Muscle layer of duodenum (tissue), 2 donors: ENCODE data around the gene UBTD1.
A peak's percentile ranks its signal among the peaks of the same experiment; 100 is the strongest.
"Not testable (repeated sequence)": the region's sequence is repeated elsewhere in the genome, so short reads cannot be mapped to it uniquely, and the experiment has no call there.

Experiments used
- H3K27ac ChIP-seq: one replicate; pipeline ENCODE4 v1.7.0; 2013; ENCODE audit warnings: mild to moderate bottlenecking, low read length
- H3K27me3 ChIP-seq: one replicate; pipeline ENCODE4 v1.7.0; 2013; ENCODE audit warnings: low read depth, mild to moderate bottlenecking, control low read depth, low read length
- H3K36me3 ChIP-seq, 2 donors: one replicate each; pipeline ENCODE4 v1.7.0; 2013; ENCODE audit warnings: low read length in 2 of 2, control low read depth in 1 of 2, mild to moderate bottlenecking in 1 of 2; ENCODE audit not compliant: insufficient read depth in 2 of 2, control insufficient read depth in 1 of 2
- H3K4me1 ChIP-seq, 2 donors: one replicate each; pipeline ENCODE4 v1.7.0; 2013; ENCODE audit warnings: low read length in 2 of 2, mild to moderate bottlenecking in 2 of 2, control low read depth in 1 of 2, moderate library complexity in 1 of 2; ENCODE audit not compliant: insufficient read depth in 2 of 2, control insufficient read depth in 1 of 2
- H3K4me3 ChIP-seq, 2 donors: one replicate each; pipeline ENCODE4 v1.7.0; 2013; ENCODE audit warnings: low read length in 2 of 2, low read depth in 1 of 2, mild to moderate bottlenecking in 1 of 2
- H3K9me3 ChIP-seq, 2 donors: one replicate each; pipeline ENCODE4 v1.7.0; 2013; ENCODE audit warnings: low read length in 2 of 2, control low read depth in 1 of 2, mild to moderate bottlenecking in 1 of 2; ENCODE audit not compliant: control insufficient read depth in 1 of 2
- donor health status: healthy.

UBTD1 gene

DNA sequence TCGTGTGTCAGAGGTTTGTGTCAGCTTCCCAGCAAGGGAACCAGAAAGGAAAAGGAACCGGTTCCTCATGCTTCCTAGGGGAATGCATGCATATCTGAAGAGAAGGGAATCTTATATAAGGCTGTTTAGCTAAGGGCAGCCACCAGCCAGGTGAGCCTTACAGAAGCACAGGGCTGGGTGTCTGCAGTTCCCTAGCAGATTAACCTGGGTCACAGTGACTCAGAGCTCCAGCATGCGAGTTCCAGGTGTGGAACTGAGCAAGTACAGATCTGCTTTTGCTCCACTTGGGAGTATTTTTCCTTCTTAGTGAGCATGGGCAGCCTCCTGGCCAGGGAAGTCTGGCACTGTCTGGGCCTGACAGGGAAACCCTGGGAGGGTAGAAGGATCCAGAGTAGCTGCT lies 72.9 kb downstream of the UBTD1 start:
- Histone ChIP-seq H3K27ac (no peak overlapping the region), H3K27me3 (no peaks in the 10 kb centered on the region), H3K9me3 (no peaks in the 10 kb centered on the region), H3K4me3 (no peak overlapping the region), H3K4me1 (peaks cover 0 to 8% of the 10 kb centered on the region in 2 donors), H3K36me3 (peaks cover 5 to 27% of the 10 kb centered on the region in 2 donors)

DNA sequence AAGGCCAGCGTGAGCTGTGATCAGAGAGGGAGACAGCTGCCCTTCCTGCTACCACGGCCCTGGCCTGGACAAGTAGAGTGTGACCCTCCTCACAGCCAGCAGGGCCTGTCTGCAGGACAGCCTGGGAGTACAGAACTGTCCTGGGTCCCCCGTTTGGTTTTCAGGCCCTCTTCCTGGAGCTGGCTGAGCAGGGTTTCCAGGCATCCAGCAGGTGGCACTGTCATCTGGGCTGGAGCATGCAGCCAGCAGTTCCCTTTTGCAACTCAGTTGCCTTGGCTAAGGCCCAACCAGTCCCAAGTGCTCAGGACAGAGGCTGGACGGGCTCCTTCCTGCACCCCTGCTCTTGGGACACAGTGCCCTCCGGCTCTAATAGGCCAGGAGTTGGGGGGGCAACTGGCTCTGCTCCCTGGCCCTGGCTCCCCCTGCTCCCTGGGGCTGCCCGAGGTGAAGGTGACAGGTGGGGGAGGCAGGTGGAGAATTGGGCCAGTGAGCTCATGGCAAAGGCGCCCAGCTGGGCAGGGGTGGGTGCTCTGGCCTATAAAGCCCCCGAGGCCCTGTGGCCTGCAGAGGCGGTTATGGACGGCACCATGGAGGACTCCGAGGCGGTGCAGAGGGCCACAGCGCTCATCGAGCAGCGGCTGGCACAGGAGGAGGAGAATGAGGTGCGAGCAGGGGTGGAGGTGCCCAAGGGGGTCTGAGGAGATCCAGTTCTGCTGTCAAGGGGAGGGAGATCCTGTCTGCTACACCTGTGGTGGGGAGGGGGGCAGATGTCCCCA lies 73.7 kb downstream of the UBTD1 start, which contains the start of gene ANKRD2:
TSS of gene ANKRD2 (plus strand) at position 566 of the 776 bp plus-strand sequence. CDS start at position 576, 10 bp downstream.
- Histone ChIP-seq H3K27me3 (no peaks in the 10 kb centered on the region), H3K4me3 (no peak within 1 kb of the TSS), H3K36me3 (peaks cover 5 to 27% of the 10 kb centered on the region in 2 donors), H3K4me1 (peaks cover 0 to 8% of the 10 kb centered on the region in 2 donors), H3K27ac (no peak within 1 kb of the TSS), H3K9me3 (no peaks in the 10 kb centered on the region)

DNA sequence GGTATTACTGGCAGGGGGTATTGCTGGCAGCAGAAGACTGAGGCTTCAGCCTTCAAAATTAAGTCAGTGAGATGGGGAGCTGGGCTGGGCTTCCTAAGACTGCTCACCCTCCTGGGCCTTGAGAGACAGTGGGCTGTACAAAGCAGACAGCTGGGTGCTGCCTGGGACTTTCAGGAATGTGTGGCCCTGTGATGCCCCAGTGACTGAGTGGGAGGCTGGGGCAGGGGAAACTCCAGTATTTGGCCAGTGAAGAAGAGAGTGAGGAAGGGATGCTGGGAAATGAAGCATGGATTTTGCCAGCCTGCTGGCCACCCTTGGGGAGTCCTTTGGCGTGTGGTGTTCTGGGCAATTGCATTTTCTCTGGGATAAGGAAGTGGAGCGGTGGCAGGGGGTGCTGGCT lies 74.3 kb downstream of the UBTD1 start:
- Histone ChIP-seq H3K27me3 (no peaks in the 10 kb centered on the region), H3K4me1 (peaks cover 0 to 8% of the 10 kb centered on the region in 2 donors), H3K27ac (no peak overlapping the region), H3K4me3 (no peak overlapping the region), H3K9me3 (no peaks in the 10 kb centered on the region), H3K36me3 (peaks cover 5 to 27% of the 10 kb centered on the region in 2 donors)

DNA sequence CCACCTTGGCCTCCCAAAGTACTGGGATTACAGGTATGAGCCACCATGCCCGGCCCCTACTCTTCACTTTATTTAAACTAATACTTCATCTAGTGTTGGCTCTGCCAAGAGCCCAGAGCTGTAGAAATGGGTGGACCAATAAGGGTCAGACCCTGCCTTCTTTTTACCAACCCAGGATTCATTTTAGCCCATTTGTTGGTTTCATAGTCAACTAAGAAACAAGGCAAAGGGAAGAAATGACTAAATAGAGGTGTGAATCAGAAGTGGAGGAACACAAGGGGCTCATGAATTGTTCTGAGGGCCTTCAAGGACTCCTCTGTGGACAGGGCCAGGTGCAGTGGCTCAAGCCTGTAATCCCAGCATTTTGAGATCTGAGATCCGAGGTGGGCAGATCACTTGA lies 74.9 kb downstream of the UBTD1 start:
- H3K9me3 ChIP-seq: no peaks in the 10 kb centered on the region
- H3K27me3 ChIP-seq: no peaks in the 10 kb centered on the region
- H3K27ac ChIP-seq: no peak overlapping the region
- no peak overlapping the region for H3K4me3 ChIP-seq
- H3K36me3 ChIP-seq: peaks cover 5 to 24% of the 10 kb centered on the region in 2 donors
- H3K4me1 ChIP-seq: peaks cover 0 to 8% of the 10 kb centered on the region in 2 donors

DNA sequence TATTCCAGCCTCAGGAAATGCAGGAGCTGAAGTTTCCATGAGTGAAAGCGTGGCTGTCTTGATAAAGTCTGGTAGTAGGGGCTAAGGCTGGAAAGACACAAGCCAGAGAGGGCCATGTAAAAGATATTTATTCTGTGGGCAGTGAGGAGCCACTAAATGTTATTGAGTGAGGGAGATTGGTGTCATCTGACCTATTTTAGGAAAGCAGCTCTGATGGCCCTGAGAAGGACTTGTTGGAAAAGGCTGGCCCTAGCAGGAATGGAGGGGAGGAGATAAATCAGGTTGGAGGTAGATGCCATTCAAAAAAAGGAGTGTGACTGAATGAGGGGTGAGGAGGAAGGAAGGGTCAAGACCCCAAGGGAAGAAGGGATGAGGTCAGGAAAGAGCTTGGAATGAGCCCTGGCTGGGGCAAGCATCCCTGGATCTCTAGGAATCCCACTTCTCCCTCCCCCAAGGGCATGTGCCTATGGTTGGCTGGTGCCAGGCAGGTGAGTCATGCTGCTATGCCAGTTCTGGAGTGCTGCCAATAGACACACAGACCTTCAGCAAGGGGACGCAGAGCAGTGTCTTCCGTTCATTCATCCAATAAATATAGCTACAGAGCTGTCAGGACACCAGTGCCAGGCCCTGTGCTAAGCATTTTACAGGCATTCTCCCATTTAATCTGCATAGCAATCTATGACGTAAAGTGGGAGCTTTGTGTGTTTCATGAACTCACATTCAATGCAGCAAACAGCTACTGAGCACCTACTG lies 75.8 kb downstream of the UBTD1 start:
- Histone ChIP-seq H3K4me1 (peaks cover 0 to 8% of the 10 kb centered on the region in 2 donors), H3K4me3 (no peak overlapping the region), H3K27ac (peak overlapping the region; percentile 53)

DNA sequence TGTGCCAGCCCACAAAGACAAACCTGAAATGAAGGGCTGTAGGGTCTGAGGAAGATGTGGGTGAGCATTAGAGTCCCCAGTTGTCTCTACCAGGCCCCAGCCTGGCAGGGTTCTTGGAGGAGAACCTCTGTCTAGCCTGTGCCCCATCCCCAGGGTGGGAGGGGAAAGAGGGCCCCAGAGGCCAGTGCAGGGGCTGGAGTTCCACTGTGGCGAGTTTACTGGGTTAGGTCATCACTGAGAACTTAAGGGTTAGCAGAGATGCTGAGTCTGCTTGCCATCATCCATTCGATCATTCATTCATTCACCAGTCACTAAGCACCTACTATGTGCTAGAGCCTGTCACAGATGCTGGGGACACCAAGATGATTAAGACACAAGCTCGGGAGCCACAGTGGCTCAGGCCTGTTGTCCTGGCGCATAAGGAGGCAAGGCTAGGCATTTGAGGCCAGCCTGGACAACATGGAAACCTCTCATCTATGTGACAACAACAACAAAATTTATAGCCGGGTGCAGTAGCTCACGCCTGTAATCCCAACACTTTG lies 76.5 kb downstream of the UBTD1 start:
- H3K9me3 ChIP-seq: no peaks in the 10 kb centered on the region
- peaks cover 0 to 8% of the 10 kb centered on the region in 2 donors for H3K4me1 ChIP-seq
- no peak overlapping the region for H3K4me3 ChIP-seq
- H3K36me3 ChIP-seq: peaks cover 0 to 12% of the 10 kb centered on the region in 2 donors
- H3K27me3 ChIP-seq: no peaks in the 10 kb centered on the region
- no peak overlapping the region for H3K27ac ChIP-seq

More for the DNA sequence above, 75.8 kb downstream of the UBTD1 start:
- H3K36me3 ChIP-seq: peaks cover 0 to 17% of the 10 kb centered on the region in 2 donors
- H3K9me3 ChIP-seq: no peaks in the 10 kb centered on the region
- no peaks in the 10 kb centered on the region for H3K27me3 ChIP-seq

DNA sequence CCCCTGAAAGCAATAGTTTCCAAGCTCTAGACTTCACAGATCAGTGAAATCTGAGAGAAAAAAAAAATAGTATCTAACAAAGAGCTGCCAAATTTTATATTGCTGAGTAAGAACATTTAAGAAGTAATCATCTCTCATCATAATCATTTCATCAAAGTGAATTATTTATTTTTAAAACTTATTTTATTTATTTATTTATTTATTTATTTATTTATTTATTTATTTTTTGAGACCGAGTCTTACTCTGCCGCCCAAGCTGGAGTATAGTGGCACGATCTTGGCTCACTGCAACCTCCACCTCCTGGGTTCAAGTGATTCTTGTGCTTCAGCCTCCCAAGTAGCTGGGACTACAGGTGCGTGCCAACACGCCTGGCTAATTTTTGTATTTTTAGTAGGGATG lies 77.8 kb downstream of the UBTD1 start:
- H3K9me3 ChIP-seq, H3K4me1 ChIP-seq, H3K36me3 ChIP-seq, H3K4me3 ChIP-seq, H3K27me3 ChIP-seq, H3K27ac ChIP-seq: not testable (repeated sequence)

DNA sequence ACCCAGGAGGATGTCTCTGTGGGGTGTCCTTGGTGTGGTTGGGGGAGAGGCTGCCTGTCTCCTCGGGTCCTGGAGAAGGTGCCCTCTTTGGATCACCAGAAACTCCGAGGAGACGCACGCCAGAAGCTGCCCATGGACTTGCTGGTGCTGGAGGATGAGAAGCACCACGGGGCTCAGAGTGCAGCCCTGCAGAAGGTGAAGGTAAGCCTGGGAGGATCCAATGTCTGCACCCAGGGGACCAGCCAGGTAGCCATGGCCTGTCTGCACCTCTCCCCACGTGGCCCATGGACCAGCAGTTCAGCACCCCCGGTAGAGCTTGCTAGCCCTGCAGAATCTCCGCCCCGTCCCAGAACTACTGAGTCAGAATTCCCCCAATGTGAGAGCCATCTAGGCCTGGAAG lies 79.0 kb downstream of the UBTD1 start:
- Histone ChIP-seq H3K36me3 (no peaks in the 10 kb centered on the region), H3K27me3 (no peaks in the 10 kb centered on the region), H3K27ac (no peak overlapping the region), H3K4me3 (no peak overlapping the region), H3K4me1 (peaks cover 0 to 3% of the 10 kb centered on the region in 2 donors), H3K9me3 (no peaks in the 10 kb centered on the region)

DNA sequence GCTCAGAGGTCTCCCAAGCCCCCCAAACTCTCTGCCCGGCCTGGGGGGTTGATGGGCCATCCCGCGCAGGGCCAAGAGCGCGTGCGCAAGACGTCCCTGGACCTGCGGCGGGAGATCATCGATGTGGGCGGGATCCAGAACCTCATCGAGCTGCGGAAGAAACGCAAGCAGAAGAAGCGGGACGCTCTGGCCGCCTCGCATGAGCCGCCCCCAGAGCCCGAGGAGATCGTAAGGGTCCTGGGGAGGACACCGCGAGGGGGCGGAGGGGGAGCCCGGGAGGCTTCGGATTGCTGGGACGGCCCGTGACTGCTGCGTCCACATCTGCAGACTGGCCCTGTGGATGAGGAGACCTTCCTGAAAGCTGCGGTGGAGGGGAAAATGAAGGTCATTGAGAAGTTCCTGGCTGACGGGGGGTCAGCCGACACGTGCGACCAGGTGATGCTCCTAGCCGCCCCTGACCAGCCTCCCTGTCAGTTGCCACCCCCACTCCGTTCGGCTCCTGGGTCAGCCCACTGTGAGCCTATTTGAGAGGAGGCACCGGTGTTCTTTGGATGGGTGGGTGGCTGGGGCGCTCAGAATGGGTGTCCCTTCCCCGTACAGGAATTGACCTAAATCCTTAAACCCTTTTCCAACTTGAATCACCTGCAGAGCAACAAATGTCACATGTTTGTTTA lies 79.6 kb downstream of the UBTD1 start:
- Histone ChIP-seq H3K9me3 (no peaks in the 10 kb centered on the region), H3K36me3 (no peaks in the 10 kb centered on the region), H3K4me3 (no peak overlapping the region), H3K27me3 (no peaks in the 10 kb centered on the region), H3K27ac (no peak overlapping the region), H3K4me1 (no peaks in the 10 kb centered on the region)

DNA sequence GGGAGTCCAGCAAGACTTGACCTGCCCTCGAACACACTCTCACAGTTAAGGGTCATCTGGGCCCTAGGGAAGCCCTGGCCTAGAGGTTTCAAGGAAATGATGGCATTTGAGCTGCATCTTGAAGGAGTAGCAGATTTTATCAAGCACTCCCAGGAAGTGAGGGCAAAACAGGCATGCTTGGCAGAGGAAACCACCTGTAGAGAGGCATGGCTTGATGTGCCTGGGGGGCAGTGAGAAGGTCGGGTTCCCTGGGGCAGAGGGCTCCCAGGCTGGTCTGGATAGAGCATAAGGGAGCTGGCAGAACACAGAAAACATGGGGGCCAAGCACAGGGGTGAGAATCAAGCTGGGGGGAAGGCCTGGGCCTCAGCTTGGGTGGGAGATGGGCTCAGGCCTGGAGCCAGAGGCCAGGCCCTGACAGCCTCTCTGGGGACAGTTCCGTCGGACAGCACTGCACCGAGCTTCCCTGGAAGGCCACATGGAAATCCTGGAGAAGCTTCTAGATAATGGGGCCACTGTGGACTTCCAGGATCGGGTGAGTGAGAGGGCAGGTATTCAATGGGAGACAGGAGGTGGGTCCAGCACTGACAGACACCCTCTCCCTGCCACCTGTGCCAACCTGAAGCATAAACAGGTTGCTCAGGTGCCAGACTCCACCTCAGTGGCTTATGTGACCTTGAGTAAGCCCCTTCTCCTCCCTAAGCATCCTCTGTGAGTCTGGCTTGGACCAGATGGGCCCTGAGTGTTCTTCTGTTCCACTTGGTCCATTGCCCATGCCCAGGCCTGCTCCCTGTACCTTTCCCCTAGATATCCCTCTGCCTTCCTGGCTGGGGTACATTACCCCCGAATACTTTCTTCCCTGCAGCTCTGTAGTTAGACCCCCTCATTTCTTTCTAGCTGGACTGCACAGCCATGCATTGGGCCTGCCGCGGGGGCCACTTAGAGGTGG lies 82.0 kb downstream of the UBTD1 start:
- H3K27me3 ChIP-seq: no peaks in the 10 kb centered on the region
- no peaks in the 10 kb centered on the region for H3K9me3 ChIP-seq
- no peaks in the 10 kb centered on the region for H3K4me1 ChIP-seq
- H3K4me3 ChIP-seq: no peak overlapping the region
- H3K27ac ChIP-seq: no peak overlapping the region
- H3K36me3 ChIP-seq: no peaks in the 10 kb centered on the region
